Prostate gland (tissue), 2 donors: ENCODE data around the gene FRMD5.
"Not testable (repeated sequence)": the region's sequence is repeated elsewhere in the genome, so short reads cannot be mapped to it uniquely, and the experiment has no call there.

ENCODE experiments used
- CTCF ChIP-seq, 4 experiments: fragments of 200-600 bp in 2 of 4; fragments of 450-650 bp in 2 of 4; sonication (generic) in 2 of 4; IDR thresholded peaks; 1 replicate in 3 of 4; 2 replicates in 1 of 4; pipeline ENCODE4 v1.5.1; 2016 to 2019; ENCODE audit warnings: antibody characterized with exemption in 4 of 4, mild to moderate bottlenecking in 2 of 4, moderate library complexity in 2 of 4
- POLR2A ChIP-seq: fragments of 450-650 bp; IDR thresholded peaks from one replicate; pipeline ENCODE4 v1.6.1; 2016; ENCODE audit warnings: antibody characterized with exemption, mild to moderate bottlenecking

- not testable (repeated sequence) for TF ChIP-seq CTCF (IDR thresholded peaks at IDR 0.05); POLR2A
These were observed 194.8 kb downstream of the FRMD5 start for GRCh38 chr15:44000248-44000647.
